Endodermal cell (in vitro differentiated cells): ENCODE data around the gene MRM1. TPM values are rescaled to one million over a fixed set of nuclear protein-coding genes. Genes with fewer than 3 reads are reported as not detected.

Experiments
- DNase-seq: peaks from one replicate; pipeline ENCODE4 v3.0.0-alpha.2; 2017
- H3K27ac ChIP-seq: 2 replicates; pipeline ENCODE4 v1.5.1; 2013; ENCODE audit warnings: mild to moderate bottlenecking, low read depth, low read length, moderate library complexity
- H3K27me3 ChIP-seq: 2 replicates; pipeline ENCODE4 v1.6.1; 2013; ENCODE audit warnings: mild to moderate bottlenecking, low read length, moderate library complexity; ENCODE audit not compliant: insufficient read depth, control insufficient read depth, poor library complexity, severe bottlenecking
- H3K36me3 ChIP-seq: 2 replicates; pipeline ENCODE4 v1.7.0; 2013; ENCODE audit warnings: mild to moderate bottlenecking, low read length, moderate library complexity; ENCODE audit not compliant: control insufficient read depth, insufficient read depth
- H3K4me1 ChIP-seq: one replicate; pipeline ENCODE4 v1.7.0; 2013; ENCODE audit warnings: low read length; ENCODE audit not compliant: control insufficient read depth, insufficient read depth
- H3K4me3 ChIP-seq: 2 replicates; pipeline ENCODE4 v1.5.1; 2013; ENCODE audit warnings: mild to moderate bottlenecking, low read length, moderate library complexity
- H3K9ac ChIP-seq: 2 replicates; pipeline ENCODE4 v1.6.1; 2013; ENCODE audit warnings: mild to moderate bottlenecking, low read length, moderate library complexity; ENCODE audit not compliant: poor library complexity, severe bottlenecking; ENCODE audit errors: extremely low read depth
- H3K9me3 ChIP-seq: 2 replicates; pipeline ENCODE4 v1.6.1; 2013; ENCODE audit warnings: mild to moderate bottlenecking, low read length, moderate library complexity; ENCODE audit not compliant: control insufficient read depth
- H3K27ac Mint-ChIP-seq: 2 replicates; pipeline ENCODE4 v1.8.0; 2020; ENCODE audit warnings: mixed read lengths
- H3K27me3 Mint-ChIP-seq: 2 replicates; pipeline ENCODE4 v1.8.0; 2021; ENCODE audit warnings: mild to moderate bottlenecking, mixed read lengths; ENCODE audit not compliant: insufficient read depth
- H3K36me3 Mint-ChIP-seq: 2 replicates; pipeline ENCODE4 v1.8.0; 2020; ENCODE audit warnings: low read depth, mixed read lengths
- H3K4me1 Mint-ChIP-seq: 2 replicates; pipeline ENCODE4 v1.8.0; 2020; ENCODE audit warnings: mixed read lengths
- H3K4me3 Mint-ChIP-seq: 2 replicates; pipeline ENCODE4 v1.8.0; 2020; ENCODE audit warnings: mild to moderate bottlenecking, moderate library complexity, mixed read lengths
- H3K9me3 Mint-ChIP-seq: 2 replicates; pipeline ENCODE4 v1.8.0; 2020; ENCODE audit warnings: mild to moderate bottlenecking, mixed read lengths
- WGBS, 2 experiments: methylation state at CpG; one replicate each; pipeline versions ENCODE4 v1.1.5 to v1.1.7; 2013; ENCODE audit warnings: missing lambda C conversion rate in 2 of 2, mixed read lengths in 1 of 2; ENCODE audit not compliant: insufficient coverage in 1 of 2, insufficient read length in 1 of 2; 5-methylcytosine and 5-hydroxymethylcytosine counted together
- total RNA-seq, 2 donors: library from RNA; stranded (reverse); fragmentation: NEBNext Ultra II Directional in 1 of 2; extraction: Animal tissue kit (Norgen Biotek cat#: 25700) in 1 of 2; gene quantifications; 2 replicates in 1 of 2; 3 replicates in 1 of 2; pipeline ENCODE4 v1.2.1, GENCODE V29; 2021
- TF ChIP-seq, protein P1 (sequence below): fragments of 200-600 bp; sonication (generic); conservative IDR thresholded peaks from 2 replicates; pipeline ENCODE4 v1.5.0; 2021; ENCODE audit warnings: antibody characterized with exemption, mild to moderate bottlenecking

Gene MRM1
- total RNA-seq, 2 donors from 2014 or later: 10.7 to 11.4 TPM

DNA sequence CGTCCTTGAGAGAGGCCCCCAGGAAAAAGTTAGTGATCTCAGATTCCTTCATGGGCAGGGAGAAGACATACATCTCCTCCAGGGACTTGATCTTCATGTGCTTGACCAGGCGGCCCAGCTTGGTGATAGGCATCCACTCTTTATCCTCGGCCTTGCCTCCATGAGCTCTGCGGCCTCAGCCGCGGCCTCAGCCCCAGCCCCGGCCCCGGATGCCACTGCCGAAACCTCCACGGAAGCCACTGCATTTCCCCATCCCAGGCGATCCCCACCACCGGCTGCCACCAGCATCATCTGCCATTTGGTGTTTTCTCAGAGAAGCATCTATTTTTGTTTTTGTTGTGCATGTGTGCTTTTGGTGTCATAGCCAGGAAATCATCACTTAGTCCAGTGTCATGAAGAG lies 26.4 kb upstream of the MRM1 start:
- H3K4me3 ChIP-seq: no peak overlapping the region
- no peaks in the 10 kb centered on the region for H3K9me3 ChIP-seq
- no peak overlapping the region for H3K27ac ChIP-seq
- TF ChIP-seq, protein P1, sequence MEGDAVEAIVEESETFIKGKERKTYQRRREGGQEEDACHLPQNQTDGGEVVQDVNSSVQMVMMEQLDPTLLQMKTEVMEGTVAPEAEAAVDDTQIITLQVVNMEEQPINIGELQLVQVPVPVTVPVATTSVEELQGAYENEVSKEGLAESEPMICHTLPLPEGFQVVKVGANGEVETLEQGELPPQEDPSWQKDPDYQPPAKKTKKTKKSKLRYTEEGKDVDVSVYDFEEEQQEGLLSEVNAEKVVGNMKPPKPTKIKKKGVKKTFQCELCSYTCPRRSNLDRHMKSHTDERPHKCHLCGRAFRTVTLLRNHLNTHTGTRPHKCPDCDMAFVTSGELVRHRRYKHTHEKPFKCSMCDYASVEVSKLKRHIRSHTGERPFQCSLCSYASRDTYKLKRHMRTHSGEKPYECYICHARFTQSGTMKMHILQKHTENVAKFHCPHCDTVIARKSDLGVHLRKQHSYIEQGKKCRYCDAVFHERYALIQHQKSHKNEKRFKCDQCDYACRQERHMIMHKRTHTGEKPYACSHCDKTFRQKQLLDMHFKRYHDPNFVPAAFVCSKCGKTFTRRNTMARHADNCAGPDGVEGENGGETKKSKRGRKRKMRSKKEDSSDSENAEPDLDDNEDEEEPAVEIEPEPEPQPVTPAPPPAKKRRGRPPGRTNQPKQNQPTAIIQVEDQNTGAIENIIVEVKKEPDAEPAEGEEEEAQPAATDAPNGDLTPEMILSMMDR: no peak
- H3K36me3 Mint-ChIP-seq: peaks cover 49% of the 10 kb centered on the region
- no peak for DNase-seq
- 93 to 95% methylated on average over 3 to 12 of the region's 12 CpGs for WGBS, 2 experiments
- H3K4me3 Mint-ChIP-seq: no peak overlapping the region
- peaks cover 69% of the 10 kb centered on the region for H3K36me3 ChIP-seq
- H3K9ac ChIP-seq: no peak overlapping the region
- no peaks in the 10 kb centered on the region for H3K4me1 Mint-ChIP-seq
- H3K9me3 Mint-ChIP-seq: no peaks in the 10 kb centered on the region
- no peak overlapping the region for H3K27ac Mint-ChIP-seq
- H3K27me3 Mint-ChIP-seq: no peaks in the 10 kb centered on the region
- H3K4me1 ChIP-seq: no peaks in the 10 kb centered on the region
- H3K27me3 ChIP-seq: no peaks in the 10 kb centered on the region

DNA sequence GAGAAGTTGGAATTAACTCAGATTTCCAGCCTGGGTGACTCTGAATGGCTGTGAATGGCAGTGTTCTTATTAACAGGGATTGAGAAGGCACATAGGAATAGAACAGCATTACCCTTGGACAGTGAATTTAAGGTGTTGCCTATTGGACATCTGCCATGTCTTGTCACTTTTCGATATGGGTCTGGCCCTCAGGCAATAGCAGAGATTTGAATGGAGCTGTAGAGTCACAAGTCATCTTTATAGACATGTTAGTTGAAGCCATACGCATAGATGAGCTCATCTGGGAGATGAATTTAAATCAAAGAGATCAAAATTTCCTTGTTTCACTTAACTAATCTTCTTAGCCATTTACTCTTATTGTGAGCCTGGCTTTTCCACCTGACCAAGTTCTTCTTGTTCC lies 24.6 kb upstream of the MRM1 start:
- Mint-ChIP-seq H3K4me1 (no peaks in the 10 kb centered on the region), H3K27me3 (no peaks in the 10 kb centered on the region), H3K4me3 (no peak overlapping the region), H3K9me3 (no peaks in the 10 kb centered on the region), H3K36me3 (peaks cover 56% of the 10 kb centered on the region), H3K27ac (no peak overlapping the region)
- H3K9ac ChIP-seq: no peak overlapping the region
- TF ChIP-seq, protein P1: no peak
- H3K4me1 ChIP-seq: no peaks in the 10 kb centered on the region
- H3K9me3 ChIP-seq: no peaks in the 10 kb centered on the region
- DNase-seq: no peak
- 97 to 100% methylated on average over 2 of the region's 2 CpGs for WGBS, 2 experiments
- no peaks in the 10 kb centered on the region for H3K27me3 ChIP-seq
- no peak overlapping the region for H3K4me3 ChIP-seq
- H3K27ac ChIP-seq: no peak overlapping the region
- peaks cover 74% of the 10 kb centered on the region for H3K36me3 ChIP-seq

DNA sequence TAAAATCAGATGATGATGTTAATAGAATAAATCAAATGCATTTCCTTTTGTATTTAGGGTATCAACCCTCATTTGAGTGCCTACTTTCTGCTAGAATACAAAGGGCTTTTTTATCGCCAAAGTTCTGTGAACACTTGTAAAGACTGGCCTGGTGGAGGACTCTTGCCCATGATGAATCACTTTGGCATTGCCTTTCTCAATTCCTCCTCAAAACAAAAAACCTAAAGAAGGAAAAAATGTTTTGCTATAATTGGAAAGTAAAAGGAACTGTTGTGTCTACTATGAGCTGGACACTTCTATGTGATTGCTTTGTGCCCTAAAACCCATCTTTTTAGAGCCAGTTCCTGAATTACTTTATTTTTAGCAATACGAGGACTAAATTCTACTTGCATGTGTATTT lies 22.7 kb upstream of the MRM1 start:
- Histone ChIP-seq H3K4me3 (no peak overlapping the region), H3K9ac (no peak overlapping the region), H3K9me3 (no peaks in the 10 kb centered on the region), H3K36me3 (peaks cover 69% of the 10 kb centered on the region), H3K27me3 (no peaks in the 10 kb centered on the region), H3K4me1 (no peaks in the 10 kb centered on the region), H3K27ac (no peak overlapping the region)
- 98 to 100% methylated on average over 1 to 2 of the region's 2 CpGs for WGBS, 2 experiments
- TF ChIP-seq, protein P1: no peak
- Mint-ChIP-seq H3K4me3 (no peak overlapping the region), H3K36me3 (peaks cover 54% of the 10 kb centered on the region), H3K4me1 (no peaks in the 10 kb centered on the region), H3K27me3 (no peaks in the 10 kb centered on the region), H3K9me3 (no peaks in the 10 kb centered on the region), H3K27ac (no peak overlapping the region)
- DNase-seq: no peak
